K562 (cell line): Measurements from ENCODE around the gene OPRM1. TPM values are rescaled to one million over a fixed set of nuclear protein-coding genes. Genes with fewer than 3 reads are reported as not detected.

Experiments
- ATAC-seq: fragments of 200-7000 bp; cut with Tn5 transposase; 3 replicates; pipeline ENCODE4 v1.9.1; 2020; ENCODE audit warnings: moderate library complexity
- BruUV-seq: library from RNA; stranded (reverse); fragments of 400-500 nt; replicated peaks from 2 replicates; lab custom pipeline; 2021; lab: Mats Ljungman, UMichigan
- CTCF ChIA-PET: fragments of 300-600 bp; formaldehyde crosslinking; extraction: SDS; loops from one replicate; lab custom pipeline; 2021; ENCODE audit warnings: low intra/inter-chr PET ratio; lab: Yijun Ruan, JAX
- POLR2A ChIA-PET: fragments of 300-600, 350-650 bp; sonication (Branson Sonifier 250); formaldehyde crosslinking; extraction: SDS; loops from one replicate; lab custom pipeline; 2021; ENCODE audit warnings: antibody characterized with exemption, inconsistent platforms; lab: Yijun Ruan, JAX
- DNase-seq, 4 experiments: peaks; one replicate each; pipeline versions ENCODE4 v3.0.0 to v3.0.0-alpha.2; 2011 to 2018; ENCODE audit warnings: low spot score in 3 of 4, mixed read lengths in 3 of 4; ENCODE audit errors: extremely low read depth in 1 of 4
- FAIRE-seq: peaks from 2 replicates; lab custom pipeline; 2011; peaks lifted over from hg19 to GRCh38; lab: Jason Lieb, UNC
- H2AFZ ChIP-seq: 2 replicates; pipeline ENCODE4 v1.6.0; 2011; ENCODE audit warnings: low read depth, low read length, control low read depth, inconsistent platforms
- H3K27ac ChIP-seq: fragments of 200-600 bp; 3 replicates; pipeline ENCODE4 v1.8.0; 2011; ENCODE audit warnings: low read depth, mild to moderate bottlenecking, control low read depth, inconsistent platforms, low read length, moderate library complexity, mixed read lengths; ENCODE audit errors: extremely low read depth
- H3K27me3 ChIP-seq, 2 experiments: fragments of 300-600 bp in 1 of 2; 2 replicates in 1 of 2; 3 replicates in 1 of 2; pipeline versions ENCODE4 v1.6.0 to v1.8.0; 2011; ENCODE audit warnings: inconsistent platforms in 2 of 2, low read length in 2 of 2, mild to moderate bottlenecking in 1 of 2, mixed read lengths in 1 of 2, moderate library complexity in 1 of 2; ENCODE audit not compliant: control insufficient read depth in 2 of 2, insufficient read depth in 2 of 2
- H3K36me3 ChIP-seq: fragments of 300-600 bp; 3 replicates; pipeline ENCODE4 v1.8.0; 2011; ENCODE audit warnings: mild to moderate bottlenecking, low read length, inconsistent platforms; ENCODE audit not compliant: control insufficient read depth, insufficient read depth
- H3K4me1 ChIP-seq, 2 experiments: fragments of 200-600 bp in 1 of 2; replicated peaks in 1 of 2; 2 replicates in 1 of 2; 3 replicates in 1 of 2; pipeline versions ENCODE4 v1.5.1 to v1.8.0; 2011; ENCODE audit warnings: inconsistent platforms in 2 of 2, low read length in 2 of 2, mild to moderate bottlenecking in 1 of 2, mixed read lengths in 1 of 2, moderate library complexity in 1 of 2; ENCODE audit not compliant: control insufficient read depth in 2 of 2, insufficient read depth in 2 of 2
- H3K4me2 ChIP-seq: 2 replicates; pipeline ENCODE4 v1.6.1; 2011; ENCODE audit warnings: low read length, control low read depth, inconsistent platforms, mixed read lengths; ENCODE audit not compliant: insufficient read depth
- H3K4me3 ChIP-seq: fragments of 200-600 bp; sonication (generic), shearing (Covaris generic); 2 replicates; pipeline ENCODE4 v1.5.1; 2016; ENCODE audit warnings: control low read depth, inconsistent platforms
- H3K79me2 ChIP-seq: fragments of 200-600 bp; 3 replicates; pipeline ENCODE4 v1.8.0; 2011; ENCODE audit warnings: low read length, inconsistent platforms; ENCODE audit not compliant: control insufficient read depth, insufficient read depth
- H3K9ac ChIP-seq, 2 experiments: 2 replicates each; pipeline versions ENCODE4 v1.6.0 to v1.6.1; 2011; ENCODE audit warnings: low read depth in 2 of 2, low read length in 2 of 2, control low read depth in 1 of 2, inconsistent platforms in 1 of 2, mild to moderate bottlenecking in 1 of 2, mixed read lengths in 1 of 2; ENCODE audit not compliant: insufficient read depth in 1 of 2
- H3K9me1 ChIP-seq: one replicate; pipeline ENCODE4 v1.6.0; 2011; ENCODE audit warnings: inconsistent platforms, mild to moderate bottlenecking, low read length, moderate library complexity; ENCODE audit not compliant: control insufficient read depth, insufficient read depth
- H3K9me3 ChIP-seq: replicated peaks from 2 replicates; pipeline ENCODE4 v1.5.1; 2011; ENCODE audit warnings: low read depth, low read length, inconsistent platforms; ENCODE audit not compliant: control insufficient read depth, insufficient read depth
- H4K20me1 ChIP-seq: replicated peaks from 2 replicates; pipeline ENCODE4 v1.6.1; 2011; ENCODE audit warnings: low read length, inconsistent platforms, mixed read lengths; ENCODE audit not compliant: control insufficient read depth, insufficient read depth
- CREB1 ChIP-seq, 2 experiments: sonication (generic) in 1 of 2; formaldehyde crosslinking in 1 of 2; IDR thresholded peaks; 2 replicates each; pipeline versions ENCODE4 v1.6.1 to v1.8.0; 2012 to 2022; ENCODE audit warnings: inconsistent platforms in 1 of 2, mild to moderate bottlenecking in 1 of 2, missing genetic modification reagents in 1 of 2, moderate library complexity in 1 of 2
- L3MBTL2 ChIP-seq: fragments of 450-650 bp; IDR thresholded peaks from 2 replicates; pipeline ENCODE4 v1.6.1; 2016; ENCODE audit warnings: mild to moderate bottlenecking, moderate library complexity
- PYGO2 ChIP-seq: fragments of 450-650 bp; IDR thresholded peaks from 2 replicates; pipeline ENCODE4 v1.6.1; 2016; ENCODE audit warnings: mild to moderate bottlenecking, missing genetic modification characterization, moderate library complexity, missing compliant biosample characterization
- SFPQ ChIP-seq: fragments of 200-400 bp; formaldehyde crosslinking; IDR thresholded peaks from 2 replicates; pipeline ENCODE4 v1.6.1; 2017; ENCODE audit warnings: mild to moderate bottlenecking, low read depth, low read length, moderate library complexity
- SMARCA5 ChIP-seq: fragments of 450-650 bp; IDR thresholded peaks from 2 replicates; pipeline ENCODE4 v1.6.1; 2016
- ZNF282 ChIP-seq: sonication (generic); formaldehyde crosslinking; IDR thresholded peaks from 2 replicates; pipeline ENCODE4 v1.8.1; 2023; ENCODE audit warnings: missing genetic modification reagents
- WGBS: fragments of 100-300 bp; shearing (Covaris generic); methylation state at CpG from one replicate; pipeline ENCODE4 v1.1.6; 2016; ENCODE audit warnings: low coverage, mixed read lengths; ENCODE audit not compliant: insufficient coverage; ENCODE audit errors: missing lambda C conversion rate; 5-methylcytosine and 5-hydroxymethylcytosine counted together
- in situ Hi-C: fragments of 300-500 bp; cut with MboI; formaldehyde crosslinking; loops from 4 replicates; pipeline ENCODE4 v1.15.0; 2018; ENCODE audit warnings: inconsistent platforms, mixed read lengths
- intact Hi-C: fragments of 100-400 bp; cut with micrococcal nuclease; formaldehyde crosslinking; loops from 2 replicates; pipeline ENCODE4 v1.14.2; 2022
- polyA plus RNA-seq, 8 experiments: library from polyadenylated mRNA; depleted of rRNA in 4 of 8; stranded (reverse) in 5 of 8; unstranded in 3 of 8; fragments of >200 nt; fragmentation: Nextera tagmentation in 2 of 8; fragmentation: Illumina TruSeq in 1 of 8; extraction: Ambion mirVana in 2 of 8; extraction: Trizol in 1 of 8; gene quantifications; 2 replicates each; pipeline versions ENCODE4 v1.2.1 to v1.2.3, GENCODE V29; 2011 to 2014; ENCODE audit warnings: inconsistent platforms in 1 of 8, missing spikeins in 1 of 8
- total RNA-seq, 7 experiments: library from RNA; depleted of rRNA in 6 of 7; stranded (reverse); fragments of >200 nt in 6 of 7; fragmentation: Illumina TruSeq in 2 of 7; extraction: Trizol in 2 of 7; gene quantifications; 2 replicates each; pipeline versions ENCODE4 v1.2.1 to v1.2.3, GENCODE V29; 2011 to 2021; ENCODE audit warnings: low replicate concordance in 1 of 7
- TF ChIP-seq, protein P1 (sequence below): fragments of 250-450 bp; sonication (Bioruptor Pico); IDR thresholded peaks from 2 replicates; pipeline ENCODE4 v1.4.0; 2020; ENCODE audit warnings: mild to moderate bottlenecking, moderate library complexity, borderline replicate concordance
- TF ChIP-seq, protein P2 (sequence below): sonication (generic); formaldehyde crosslinking; IDR thresholded peaks from 2 replicates; pipeline ENCODE4 v1.8.0; 2022; ENCODE audit warnings: mild to moderate bottlenecking, low read depth, missing genetic modification reagents

Gene OPRM1
- total and polyA plus RNA-seq, 9 of the 15 experiments (the other 6 are each of a cell fraction or from before 2014, with no cell fraction given): not detected

GRCh38 chr6:154246723-154247118, 207.7 kb downstream of the OPRM1 start:
- ChIA-PET POLR2A (no interaction called here), CTCF (no interaction called here)
- Histone ChIP-seq H3K27me3 (peaks cover 2 to 11% of the 10 kb centered on the region in 2 experiments; a peak in 2 of 5 replicates), H3K9ac (no peak overlapping the region), H3K4me1 (no peaks in the 10 kb centered on the region), H3K27ac (no peak overlapping the region), H3K36me3 (no peaks in the 10 kb centered on the region), H3K9me3 (no peaks in the 10 kb centered on the region), H3K4me3 (no peak overlapping the region), H3K4me2 (no peak overlapping the region), H4K20me1 (no peaks in the 10 kb centered on the region), H3K79me2 (no peaks in the 10 kb centered on the region), H3K9me1 (no peaks in the 10 kb centered on the region), H2AFZ (no peak overlapping the region)
- in situ Hi-C loops: no loop called here
- no peak for FAIRE-seq
- TF ChIP-seq PYGO2: no peak
- no peak for TF ChIP-seq SMARCA5
- 2% methylated on average over 7 of the region's 7 CpGs for WGBS
- no TSS peak for BruUV-seq
- no peak for DNase-seq
- no peak for ATAC-seq
- intact Hi-C loops: no loop called here

GRCh38 chr6:154247119-154247861, 208.2 kb downstream of the OPRM1 start:
- in situ Hi-C loops: no loop called here
- Histone ChIP-seq H3K4me1 (no peaks in the 10 kb centered on the region), H3K9ac (no peak overlapping the region), H2AFZ (no peak overlapping the region), H3K27me3 (peaks cover 0 to 11% of the 10 kb centered on the region in 2 experiments; a peak in 1 of 5 replicates), H3K9me1 (no peaks in the 10 kb centered on the region), H3K79me2 (no peaks in the 10 kb centered on the region), H3K4me2 (no peak overlapping the region), H4K20me1 (no peaks in the 10 kb centered on the region), H3K4me3 (no peak overlapping the region), H3K27ac (no peak overlapping the region), H3K9me3 (no peaks in the 10 kb centered on the region), H3K36me3 (no peaks in the 10 kb centered on the region)
- POLR2A ChIA-PET: no interaction called here
- intact Hi-C loops: no loop called here
- ATAC-seq (no peak), DNase-seq (no peak), FAIRE-seq (no peak)
- 2% methylated on average over 12 of the region's 12 CpGs for WGBS
- CTCF ChIA-PET: no interaction called here
- BruUV-seq: no TSS peak
- TF ChIP-seq SFPQ (no peak), L3MBTL2 (no peak), CREB1 (IDR thresholded peaks at IDR 0.05) (no peak), CREB1 (CRISPR knock-in tag; IDR thresholded peaks at IDR 0.05) (no peak), ZNF282 (CRISPR knock-in tag) (no peak)
- TF ChIP-seq, protein P1, sequence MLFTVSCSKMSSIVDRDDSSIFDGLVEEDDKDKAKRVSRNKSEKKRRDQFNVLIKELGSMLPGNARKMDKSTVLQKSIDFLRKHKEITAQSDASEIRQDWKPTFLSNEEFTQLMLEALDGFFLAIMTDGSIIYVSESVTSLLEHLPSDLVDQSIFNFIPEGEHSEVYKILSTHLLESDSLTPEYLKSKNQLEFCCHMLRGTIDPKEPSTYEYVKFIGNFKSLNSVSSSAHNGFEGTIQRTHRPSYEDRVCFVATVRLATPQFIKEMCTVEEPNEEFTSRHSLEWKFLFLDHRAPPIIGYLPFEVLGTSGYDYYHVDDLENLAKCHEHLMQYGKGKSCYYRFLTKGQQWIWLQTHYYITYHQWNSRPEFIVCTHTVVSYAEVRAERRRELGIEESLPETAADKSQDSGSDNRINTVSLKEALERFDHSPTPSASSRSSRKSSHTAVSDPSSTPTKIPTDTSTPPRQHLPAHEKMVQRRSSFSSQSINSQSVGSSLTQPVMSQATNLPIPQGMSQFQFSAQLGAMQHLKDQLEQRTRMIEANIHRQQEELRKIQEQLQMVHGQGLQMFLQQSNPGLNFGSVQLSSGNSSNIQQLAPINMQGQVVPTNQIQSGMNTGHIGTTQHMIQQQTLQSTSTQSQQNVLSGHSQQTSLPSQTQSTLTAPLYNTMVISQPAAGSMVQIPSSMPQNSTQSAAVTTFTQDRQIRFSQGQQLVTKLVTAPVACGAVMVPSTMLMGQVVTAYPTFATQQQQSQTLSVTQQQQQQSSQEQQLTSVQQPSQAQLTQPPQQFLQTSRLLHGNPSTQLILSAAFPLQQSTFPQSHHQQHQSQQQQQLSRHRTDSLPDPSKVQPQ (CRISPR knock-in tag): no peak
- TF ChIP-seq, protein P2, sequence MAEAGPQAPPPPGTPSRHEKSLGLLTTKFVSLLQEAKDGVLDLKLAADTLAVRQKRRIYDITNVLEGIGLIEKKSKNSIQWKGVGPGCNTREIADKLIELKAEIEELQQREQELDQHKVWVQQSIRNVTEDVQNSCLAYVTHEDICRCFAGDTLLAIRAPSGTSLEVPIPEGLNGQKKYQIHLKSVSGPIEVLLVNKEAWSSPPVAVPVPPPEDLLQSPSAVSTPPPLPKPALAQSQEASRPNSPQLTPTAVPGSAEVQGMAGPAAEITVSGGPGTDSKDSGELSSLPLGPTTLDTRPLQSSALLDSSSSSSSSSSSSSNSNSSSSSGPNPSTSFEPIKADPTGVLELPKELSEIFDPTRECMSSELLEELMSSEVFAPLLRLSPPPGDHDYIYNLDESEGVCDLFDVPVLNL (CRISPR knock-in tag): no peak
